ENCODE measurements around the gene SLC1A2.

DNA sequence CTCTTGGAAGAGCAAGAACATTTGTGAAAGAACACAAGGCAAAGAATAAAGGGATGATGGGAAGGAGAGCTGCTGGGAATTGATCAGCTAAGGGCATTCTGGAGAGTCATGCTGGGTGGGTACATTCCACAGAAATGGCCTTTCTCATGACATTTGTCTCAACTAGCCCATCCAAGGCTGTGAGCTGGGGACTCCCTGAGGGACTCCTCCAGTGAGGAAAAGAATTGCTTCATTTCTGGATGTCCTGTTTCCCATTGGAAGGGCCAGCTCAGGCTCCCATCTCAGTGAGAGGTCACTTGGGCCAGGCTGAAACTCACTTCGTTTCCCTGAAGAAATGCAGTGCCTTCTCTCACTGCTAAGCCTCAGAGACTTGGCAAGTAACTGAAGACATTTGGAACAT lies 173.6 kb downstream of the SLC1A2 start:
- TF ChIP-seq, protein P1, sequence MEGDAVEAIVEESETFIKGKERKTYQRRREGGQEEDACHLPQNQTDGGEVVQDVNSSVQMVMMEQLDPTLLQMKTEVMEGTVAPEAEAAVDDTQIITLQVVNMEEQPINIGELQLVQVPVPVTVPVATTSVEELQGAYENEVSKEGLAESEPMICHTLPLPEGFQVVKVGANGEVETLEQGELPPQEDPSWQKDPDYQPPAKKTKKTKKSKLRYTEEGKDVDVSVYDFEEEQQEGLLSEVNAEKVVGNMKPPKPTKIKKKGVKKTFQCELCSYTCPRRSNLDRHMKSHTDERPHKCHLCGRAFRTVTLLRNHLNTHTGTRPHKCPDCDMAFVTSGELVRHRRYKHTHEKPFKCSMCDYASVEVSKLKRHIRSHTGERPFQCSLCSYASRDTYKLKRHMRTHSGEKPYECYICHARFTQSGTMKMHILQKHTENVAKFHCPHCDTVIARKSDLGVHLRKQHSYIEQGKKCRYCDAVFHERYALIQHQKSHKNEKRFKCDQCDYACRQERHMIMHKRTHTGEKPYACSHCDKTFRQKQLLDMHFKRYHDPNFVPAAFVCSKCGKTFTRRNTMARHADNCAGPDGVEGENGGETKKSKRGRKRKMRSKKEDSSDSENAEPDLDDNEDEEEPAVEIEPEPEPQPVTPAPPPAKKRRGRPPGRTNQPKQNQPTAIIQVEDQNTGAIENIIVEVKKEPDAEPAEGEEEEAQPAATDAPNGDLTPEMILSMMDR (IDR thresholded peaks at IDR 0.05): no peak
- no peak for TF ChIP-seq EZH2phosphoT487 (IDR thresholded peaks at IDR 0.05)

Data from neural progenitor cell (in vitro differentiated cells).